Measurements from ENCODE around the gene PRDM7.

DNA sequence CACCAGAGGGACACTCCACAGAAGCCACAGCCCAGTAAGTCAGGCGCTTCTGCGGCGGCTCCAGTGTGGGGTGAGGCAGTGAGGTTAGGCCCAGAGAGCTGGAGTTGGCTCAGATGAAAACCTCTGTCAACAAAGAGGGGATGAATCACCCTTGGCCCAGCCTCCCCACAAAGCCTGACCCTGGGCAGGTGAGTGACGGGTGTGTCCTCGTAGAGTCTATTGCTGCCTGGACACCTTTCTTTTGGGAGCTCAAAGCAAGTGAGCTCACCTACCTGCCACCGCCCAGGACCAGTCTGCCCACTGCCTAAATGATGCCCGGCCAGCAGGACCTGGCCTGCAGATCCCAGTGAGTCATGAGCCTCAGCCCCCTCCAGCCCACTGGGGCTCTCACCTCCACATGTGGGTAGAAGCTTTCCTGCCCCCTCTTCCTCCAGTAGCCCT, 33.0 kb downstream of the PRDM7 start:
- TF ChIP-seq, protein P1, sequence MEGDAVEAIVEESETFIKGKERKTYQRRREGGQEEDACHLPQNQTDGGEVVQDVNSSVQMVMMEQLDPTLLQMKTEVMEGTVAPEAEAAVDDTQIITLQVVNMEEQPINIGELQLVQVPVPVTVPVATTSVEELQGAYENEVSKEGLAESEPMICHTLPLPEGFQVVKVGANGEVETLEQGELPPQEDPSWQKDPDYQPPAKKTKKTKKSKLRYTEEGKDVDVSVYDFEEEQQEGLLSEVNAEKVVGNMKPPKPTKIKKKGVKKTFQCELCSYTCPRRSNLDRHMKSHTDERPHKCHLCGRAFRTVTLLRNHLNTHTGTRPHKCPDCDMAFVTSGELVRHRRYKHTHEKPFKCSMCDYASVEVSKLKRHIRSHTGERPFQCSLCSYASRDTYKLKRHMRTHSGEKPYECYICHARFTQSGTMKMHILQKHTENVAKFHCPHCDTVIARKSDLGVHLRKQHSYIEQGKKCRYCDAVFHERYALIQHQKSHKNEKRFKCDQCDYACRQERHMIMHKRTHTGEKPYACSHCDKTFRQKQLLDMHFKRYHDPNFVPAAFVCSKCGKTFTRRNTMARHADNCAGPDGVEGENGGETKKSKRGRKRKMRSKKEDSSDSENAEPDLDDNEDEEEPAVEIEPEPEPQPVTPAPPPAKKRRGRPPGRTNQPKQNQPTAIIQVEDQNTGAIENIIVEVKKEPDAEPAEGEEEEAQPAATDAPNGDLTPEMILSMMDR (conservative IDR thresholded peaks at IDR 0.05; ENCODE audit: low read depth, low read length), result no peak
- TF ChIP-seq EZH2phosphoT487 (IDR thresholded peaks at IDR 0.05; ENCODE audit: borderline replicate concordance, low read length), result no peak
